Activated T-cell treated with anti-CD3 and anti-CD28 coated beads, Interleukin-2, amount 50 U/mL, for 72 hours (primary cell): ENCODE results near the gene TNFRSF6B. TPM values are rescaled to one million over a fixed set of nuclear protein-coding genes. Genes with fewer than 3 reads are reported as not detected.

Experiments used
- ATAC-seq, 2 donors: fragments of 150-1000 bp; cut with Tn5 transposase; replicated peaks in 1 of 2; 2 replicates each; pipeline ENCODE4 v1.10.0; 2021; ENCODE audit warnings: moderate library complexity in 2 of 2, mild to moderate bottlenecking in 1 of 2
- DNase-seq, 2 donors: peaks; one replicate each; pipeline ENCODE4 v3.0.0; 2021 to 2022; ENCODE audit warnings: mixed read lengths in 1 of 2
- H3K27ac Mint-ChIP-seq: one replicate; pipeline ENCODE4 v1.8.0; 2022; ENCODE audit warnings: mild to moderate bottlenecking, moderate library complexity, mixed read lengths
- H3K27me3 Mint-ChIP-seq: one replicate; pipeline ENCODE4 v1.8.0; 2022; ENCODE audit warnings: low read depth, mixed read lengths
- H3K36me3 Mint-ChIP-seq, 2 donors: one replicate each; pipeline ENCODE4 v1.8.0; 2022; ENCODE audit warnings: mixed read lengths in 2 of 2, mild to moderate bottlenecking in 1 of 2; ENCODE audit not compliant: insufficient read depth in 2 of 2
- H3K4me1 Mint-ChIP-seq: one replicate; pipeline ENCODE4 v1.8.0; 2022; ENCODE audit warnings: low read depth, mixed read lengths
- H3K4me3 Mint-ChIP-seq, 2 donors: one replicate each; pipeline ENCODE4 v1.8.0; 2022; ENCODE audit warnings: mild to moderate bottlenecking in 2 of 2, mixed read lengths in 2 of 2, moderate library complexity in 2 of 2
- H3K9me3 Mint-ChIP-seq, 2 donors: one replicate each; pipeline ENCODE4 v1.8.0; 2022; ENCODE audit warnings: mixed read lengths in 2 of 2
- total RNA-seq, 2 donors: library from RNA; stranded (reverse); gene quantifications; one replicate each; pipeline ENCODE4 v1.2.3, GENCODE V29; 2022

TNFRSF6B gene
- total RNA-seq, 2 donors from 2014 or later = 1.0 to 1.2 TPM

- ATAC-seq (no peak), DNase-seq (no peak)
- peaks cover 2 to 6% of the 10 kb centered on the region in 2 donors for H3K36me3 Mint-ChIP-seq
- H3K27ac Mint-ChIP-seq = no peak overlapping the region
- H3K9me3 Mint-ChIP-seq = no peaks in the 10 kb centered on the region
- H3K27me3 Mint-ChIP-seq = no peaks in the 10 kb centered on the region
- H3K4me1 Mint-ChIP-seq = peaks cover 6% of the 10 kb centered on the region
- no peak overlapping the region for H3K4me3 Mint-ChIP-seq
Measured at GRCh38 chr20:63691711-63692435, 4.6 kb upstream of the TNFRSF6B start.

- Mint-ChIP-seq H3K36me3 (peaks cover 2 to 6% of the 10 kb centered on the region in 2 donors), H3K27ac (peak overlapping the region; percentile 44), H3K9me3 (no peaks in the 10 kb centered on the region), H3K4me3 (no peak overlapping the region), H3K27me3 (no peaks in the 10 kb centered on the region), H3K4me1 (peaks cover 6% of the 10 kb centered on the region)
- ATAC-seq = no peak
- DNase-seq = no peak
Measured at GRCh38 chr20:63692436-63693082, 3.9 kb upstream of the TNFRSF6B start.

GRCh38 chr20:63693083-63693732, 3.2 kb upstream of the TNFRSF6B start:
- H3K36me3 Mint-ChIP-seq = peaks cover 2 to 6% of the 10 kb centered on the region in 2 donors
- no peak for ATAC-seq
- H3K27me3 Mint-ChIP-seq = no peaks in the 10 kb centered on the region
- H3K4me1 Mint-ChIP-seq = peaks cover 6% of the 10 kb centered on the region
- no peak overlapping the region for H3K4me3 Mint-ChIP-seq
- no peaks in the 10 kb centered on the region for H3K9me3 Mint-ChIP-seq
- no peak overlapping the region for H3K27ac Mint-ChIP-seq
- no peak for DNase-seq

GRCh38 chr20:63693733-63694583, 2.5 kb upstream of the TNFRSF6B start:
- Mint-ChIP-seq H3K27ac (peak overlapping the region; percentile 94), H3K4me3 (no peak overlapping the region), H3K4me1 (peaks cover 6% of the 10 kb centered on the region), H3K36me3 (peaks cover 2 to 6% of the 10 kb centered on the region in 2 donors), H3K27me3 (no peaks in the 10 kb centered on the region), H3K9me3 (no peaks in the 10 kb centered on the region)
- ATAC-seq (no peak), DNase-seq (no peak)

- no peak for ATAC-seq
- Mint-ChIP-seq H3K36me3 (peaks cover 2 to 6% of the 10 kb centered on the region in 2 donors), H3K4me1 (peaks cover 12% of the 10 kb centered on the region), H3K27me3 (no peaks in the 10 kb centered on the region), H3K4me3 (no peak overlapping the region), H3K9me3 (no peaks in the 10 kb centered on the region), H3K27ac (no peak overlapping the region)
- DNase-seq = no peak
Measured at GRCh38 chr20:63694584-63695423, 1.6 kb upstream of the TNFRSF6B start.

GRCh38 chr20:63695424-63696305, 787 bp upstream of the TNFRSF6B start:
- Mint-ChIP-seq H3K4me3 (peak overlapping the region in 1 of 2 donors; percentile 27), H3K27me3 (no peaks in the 10 kb centered on the region), H3K27ac (no peak overlapping the region), H3K36me3 (peaks cover 2 to 6% of the 10 kb centered on the region in 2 donors), H3K4me1 (peaks cover 12% of the 10 kb centered on the region), H3K9me3 (no peaks in the 10 kb centered on the region)
- no peak for ATAC-seq
- DNase-seq = no peak

GRCh38 chr20:63696306-63696627, 185 bp upstream of the TNFRSF6B start:
- ATAC-seq (peak; percentile 32 to 38), DNase-seq (no peak)
- Mint-ChIP-seq H3K4me3 (peak overlapping the region in 1 of 2 donors; percentile 31), H3K4me1 (peaks cover 12% of the 10 kb centered on the region), H3K27ac (no peak overlapping the region), H3K9me3 (no peaks in the 10 kb centered on the region), H3K36me3 (peaks cover 2 to 6% of the 10 kb centered on the region in 2 donors), H3K27me3 (no peaks in the 10 kb centered on the region)

GRCh38 chr20:63697357-63697867, 960 bp downstream of the TNFRSF6B start:
- Mint-ChIP-seq H3K4me3 (peak overlapping the region; percentile 32 to 37), H3K9me3 (no peaks in the 10 kb centered on the region), H3K27ac (no peak overlapping the region), H3K27me3 (no peaks in the 10 kb centered on the region), H3K4me1 (peaks cover 12% of the 10 kb centered on the region), H3K36me3 (peaks cover 2 to 5% of the 10 kb centered on the region in 2 donors)
- ATAC-seq (no peak), DNase-seq (no peak)

GRCh38 chr20:63697868-63698545, 1.6 kb downstream of the TNFRSF6B start:
- ATAC-seq (no peak), DNase-seq (no peak)
- Mint-ChIP-seq H3K27ac (no peak overlapping the region), H3K4me3 (peak overlapping the region in 1 of 2 donors; percentile 18), H3K27me3 (no peaks in the 10 kb centered on the region), H3K4me1 (peaks cover 12% of the 10 kb centered on the region), H3K36me3 (peaks cover 2% of the 10 kb centered on the region in 2 donors), H3K9me3 (no peaks in the 10 kb centered on the region)

GRCh38 chr20:63698739-63699465, 2.5 kb downstream of the TNFRSF6B start:
- no peak overlapping the region for H3K27ac Mint-ChIP-seq
- ATAC-seq (peak; percentile 59 to 84), DNase-seq (peak; percentile 60 to 67)
- peak overlapping the region; percentile 59 to 82 for H3K4me3 Mint-ChIP-seq
- H3K9me3 Mint-ChIP-seq = no peaks in the 10 kb centered on the region
- H3K27me3 Mint-ChIP-seq = no peaks in the 10 kb centered on the region
- no peaks in the 10 kb centered on the region for H3K36me3 Mint-ChIP-seq
- H3K4me1 Mint-ChIP-seq = peaks cover 12% of the 10 kb centered on the region
